GM19240 (cell line): Measurements from ENCODE around the gene APOL4.
"Not testable (repeated sequence)": the region's sequence is repeated elsewhere in the genome, so short reads cannot be mapped to it uniquely, and the experiment has no call there.

Experiments used
- DNase-seq: peaks from one replicate; pipeline ENCODE4 v3.0.0; 2011; ENCODE audit warnings: low spot score; ENCODE audit not compliant: insufficient read length

The APOL4 gene

GRCh38 chr22:36185828-36186624 is 15.6 kb downstream of the APOL4 start:
- no peak for DNase-seq

- no peak for DNase-seq
Measured at GRCh38 chr22:36184433-36185025, 17.1 kb downstream of the APOL4 start.

- DNase-seq = no peak
Measured at GRCh38 chr22:36183446-36183845, 18.2 kb downstream of the APOL4 start.

GRCh38 chr22:36182857-36183256 is 18.8 kb downstream of the APOL4 start:
- no peak for DNase-seq

- DNase-seq = no peak
Measured at GRCh38 chr22:36182056-36182455, 19.6 kb downstream of the APOL4 start.

- DNase-seq = no peak
Measured at GRCh38 chr22:36180928-36181327, 20.7 kb downstream of the APOL4 start.

- DNase-seq = peak; percentile 88
Measured at GRCh38 chr22:36180038-36180880, 21.4 kb downstream of the APOL4 start.

GRCh38 chr22:36177160-36177559 is 24.4 kb downstream of the APOL4 start:
- no peak for DNase-seq

GRCh38 chr22:36175892-36176291 is 25.7 kb downstream of the APOL4 start:
- DNase-seq = no peak

- DNase-seq = no peak
Measured at GRCh38 chr22:36171941-36172340, 29.7 kb downstream of the APOL4 start.

GRCh38 chr22:36166518-36167220 is 34.9 kb downstream of the APOL4 start:
- no peak for DNase-seq

GRCh38 chr22:36166086-36166485 is 35.5 kb downstream of the APOL4 start:
- DNase-seq = no peak

- DNase-seq = no peak
Measured at GRCh38 chr22:36165141-36165540, 36.5 kb downstream of the APOL4 start.

- DNase-seq = no peak
Measured at GRCh38 chr22:36164621-36165020, 37.0 kb downstream of the APOL4 start.

- no peak for DNase-seq
Measured at GRCh38 chr22:36163497-36163896, 38.1 kb downstream of the APOL4 start.

GRCh38 chr22:36162127-36163034 is 39.2 kb downstream of the APOL4 start:
- no peak for DNase-seq

- not testable (repeated sequence) for DNase-seq
Measured at GRCh38 chr22:36161793-36162126, 39.8 kb downstream of the APOL4 start.

- no peak for DNase-seq
Measured at GRCh38 chr22:36160499-36160942, 41.1 kb downstream of the APOL4 start, which contains the start of gene APOL3. Gene APOL3 (minus strand): TSS chr22:36160755. CDS start chr22:36149055, 11,700 bp downstream.

- no peak for DNase-seq
Measured at GRCh38 chr22:36156515-36157419, 44.8 kb downstream of the APOL4 start.
